ENCODE data around the gene ANAPC2. TPM values are rescaled to one million over a fixed set of nuclear protein-coding genes. Genes with fewer than 3 reads are reported as not detected.

ANAPC2 gene
- total and polyA plus RNA-seq, 4 donors: 9.3 to 32.6 (median 19.6) TPM

- no peak for TF ChIP-seq ATF3 (IDR thresholded peaks at IDR 0.05)
- no peak for TF ChIP-seq CTCF (IDR thresholded peaks at IDR 0.05; ENCODE audit: low read depth, low read length, missing input control)
- no peak for TF ChIP-seq SP1 (IDR thresholded peaks at IDR 0.05)
- TF ChIP-seq, protein P1, sequence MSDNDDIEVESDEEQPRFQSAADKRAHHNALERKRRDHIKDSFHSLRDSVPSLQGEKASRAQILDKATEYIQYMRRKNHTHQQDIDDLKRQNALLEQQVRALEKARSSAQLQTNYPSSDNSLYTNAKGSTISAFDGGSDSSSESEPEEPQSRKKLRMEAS (IDR thresholded peaks at IDR 0.05): peak; percentile 60
- no peak for TF ChIP-seq RXRA (IDR thresholded peaks at IDR 0.05)
- no peak for TF ChIP-seq HNF4A (conservative IDR thresholded peaks at IDR 0.05)
- TF ChIP-seq RAD21 (IDR thresholded peaks at IDR 0.05): no peak
- TF ChIP-seq, protein P2, sequence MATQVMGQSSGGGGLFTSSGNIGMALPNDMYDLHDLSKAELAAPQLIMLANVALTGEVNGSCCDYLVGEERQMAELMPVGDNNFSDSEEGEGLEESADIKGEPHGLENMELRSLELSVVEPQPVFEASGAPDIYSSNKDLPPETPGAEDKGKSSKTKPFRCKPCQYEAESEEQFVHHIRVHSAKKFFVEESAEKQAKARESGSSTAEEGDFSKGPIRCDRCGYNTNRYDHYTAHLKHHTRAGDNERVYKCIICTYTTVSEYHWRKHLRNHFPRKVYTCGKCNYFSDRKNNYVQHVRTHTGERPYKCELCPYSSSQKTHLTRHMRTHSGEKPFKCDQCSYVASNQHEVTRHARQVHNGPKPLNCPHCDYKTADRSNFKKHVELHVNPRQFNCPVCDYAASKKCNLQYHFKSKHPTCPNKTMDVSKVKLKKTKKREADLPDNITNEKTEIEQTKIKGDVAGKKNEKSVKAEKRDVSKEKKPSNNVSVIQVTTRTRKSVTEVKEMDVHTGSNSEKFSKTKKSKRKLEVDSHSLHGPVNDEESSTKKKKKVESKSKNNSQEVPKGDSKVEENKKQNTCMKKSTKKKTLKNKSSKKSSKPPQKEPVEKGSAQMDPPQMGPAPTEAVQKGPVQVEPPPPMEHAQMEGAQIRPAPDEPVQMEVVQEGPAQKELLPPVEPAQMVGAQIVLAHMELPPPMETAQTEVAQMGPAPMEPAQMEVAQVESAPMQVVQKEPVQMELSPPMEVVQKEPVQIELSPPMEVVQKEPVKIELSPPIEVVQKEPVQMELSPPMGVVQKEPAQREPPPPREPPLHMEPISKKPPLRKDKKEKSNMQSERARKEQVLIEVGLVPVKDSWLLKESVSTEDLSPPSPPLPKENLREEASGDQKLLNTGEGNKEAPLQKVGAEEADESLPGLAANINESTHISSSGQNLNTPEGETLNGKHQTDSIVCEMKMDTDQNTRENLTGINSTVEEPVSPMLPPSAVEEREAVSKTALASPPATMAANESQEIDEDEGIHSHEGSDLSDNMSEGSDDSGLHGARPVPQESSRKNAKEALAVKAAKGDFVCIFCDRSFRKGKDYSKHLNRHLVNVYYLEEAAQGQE (IDR thresholded peaks at IDR 0.05): peak; percentile 23
- no peak for TF ChIP-seq EGR1 (IDR thresholded peaks at IDR 0.05; ENCODE audit: low read depth in 2 of 2)
- no peak for TF ChIP-seq HNF4G (IDR thresholded peaks at IDR 0.05)
- TF ChIP-seq, protein P3, sequence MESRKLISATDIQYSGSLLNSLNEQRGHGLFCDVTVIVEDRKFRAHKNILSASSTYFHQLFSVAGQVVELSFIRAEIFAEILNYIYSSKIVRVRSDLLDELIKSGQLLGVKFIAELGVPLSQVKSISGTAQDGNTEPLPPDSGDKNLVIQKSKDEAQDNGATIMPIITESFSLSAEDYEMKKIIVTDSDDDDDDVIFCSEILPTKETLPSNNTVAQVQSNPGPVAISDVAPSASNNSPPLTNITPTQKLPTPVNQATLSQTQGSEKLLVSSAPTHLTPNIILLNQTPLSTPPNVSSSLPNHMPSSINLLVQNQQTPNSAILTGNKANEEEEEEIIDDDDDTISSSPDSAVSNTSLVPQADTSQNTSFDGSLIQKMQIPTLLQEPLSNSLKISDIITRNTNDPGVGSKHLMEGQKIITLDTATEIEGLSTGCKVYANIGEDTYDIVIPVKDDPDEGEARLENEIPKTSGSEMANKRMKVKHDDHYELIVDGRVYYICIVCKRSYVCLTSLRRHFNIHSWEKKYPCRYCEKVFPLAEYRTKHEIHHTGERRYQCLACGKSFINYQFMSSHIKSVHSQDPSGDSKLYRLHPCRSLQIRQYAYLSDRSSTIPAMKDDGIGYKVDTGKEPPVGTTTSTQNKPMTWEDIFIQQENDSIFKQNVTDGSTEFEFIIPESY (IDR thresholded peaks at IDR 0.05): no peak
- TF ChIP-seq GABPA (IDR thresholded peaks at IDR 0.05 in 1 of 2, conservative IDR thresholded peaks at IDR 0.05 in 1 of 2): peak in 1 of 2 donors; percentile 24
- TF ChIP-seq FOXA2 (IDR thresholded peaks at IDR 0.05): no peak
- no peak for TF ChIP-seq NR2F2 (IDR thresholded peaks at IDR 0.05)
- no peak for TF ChIP-seq JUND (IDR thresholded peaks at IDR 0.05)
- peak; percentile 98 for TF ChIP-seq YY1 (IDR thresholded peaks at IDR 0.05)
- no peak for TF ChIP-seq FOXA1 (IDR thresholded peaks at IDR 0.05)
- TF ChIP-seq TAF1 (conservative IDR thresholded peaks at IDR 0.05): no peak
- DNase-seq (ENCODE audit: low spot score): peak; percentile 93
- H3K27me3 ChIP-seq (ENCODE audit: control insufficient read depth in 4 of 4, insufficient read depth in 4 of 4, low read length in 3 of 4): no peaks in the 10 kb centered on the region
- H3K9ac ChIP-seq (ENCODE audit: low read depth in 1 of 2, low read length in 2 of 2): peak overlapping the region in 1 of 2 donors; percentile 16
- WGBS: 2% methylated on average over 86 of the region's 86 CpGs
- H3K27ac ChIP-seq (ENCODE audit: low read depth in 1 of 2, low read length in 2 of 2): peak overlapping the region; percentile 20 to 31
- H3K36me3 ChIP-seq (ENCODE audit: control insufficient read depth in 4 of 4, insufficient read depth in 3 of 4, low read depth in 1 of 4, low read length in 3 of 4): no peaks in the 10 kb centered on the region
- H3K4me3 ChIP-seq (ENCODE audit: low read depth in 1 of 3, low read length in 3 of 3): peak overlapping the region; percentile 64 to 81 (median 77)
- H3K9me3 ChIP-seq (ENCODE audit: control insufficient read depth in 4 of 4, low read length in 3 of 4): peaks cover 0 to 1% (median 0%) of the 10 kb centered on the region in 4 donors
- H3K4me1 ChIP-seq (ENCODE audit: control insufficient read depth in 4 of 4, insufficient read depth in 4 of 4, low read length in 3 of 4): peaks cover 6 to 28% (median 17%) of the 10 kb centered on the region in 4 donors
Measured at GRCh38 chr9:137129456-137130175, 58.7 kb downstream of the ANAPC2 start.
